HUES48 (cell line): ENCODE results near the gene SMYD4.

Source experiments
- H3K27ac ChIP-seq: one replicate; pipeline ENCODE4 v1.7.0; 2013; ENCODE audit warnings: low read depth, low read length, inconsistent platforms
- H3K27me3 ChIP-seq: 2 replicates; pipeline ENCODE4 v1.6.1; 2013; ENCODE audit warnings: mild to moderate bottlenecking, low read length; ENCODE audit not compliant: control insufficient read depth, insufficient read depth
- H3K36me3 ChIP-seq: 2 replicates; pipeline ENCODE4 v1.6.1; 2013; ENCODE audit warnings: low read length; ENCODE audit not compliant: control insufficient read depth, insufficient read depth
- H3K4me1 ChIP-seq: 2 replicates; pipeline ENCODE4 v1.6.1; 2013; ENCODE audit warnings: mild to moderate bottlenecking, low read length; ENCODE audit not compliant: control insufficient read depth, insufficient read depth
- H3K4me3 ChIP-seq: 2 replicates; pipeline ENCODE4 v1.5.1; 2013; ENCODE audit warnings: mild to moderate bottlenecking, low read depth, low read length
- H3K9ac ChIP-seq: 2 replicates; pipeline ENCODE4 v1.6.1; 2013; ENCODE audit warnings: mild to moderate bottlenecking, low read depth, low read length, moderate library complexity
- H3K9me3 ChIP-seq: 2 replicates; pipeline ENCODE4 v1.6.1; 2013; ENCODE audit warnings: low read length; ENCODE audit not compliant: control insufficient read depth, insufficient read depth

Gene SMYD4, protein sequence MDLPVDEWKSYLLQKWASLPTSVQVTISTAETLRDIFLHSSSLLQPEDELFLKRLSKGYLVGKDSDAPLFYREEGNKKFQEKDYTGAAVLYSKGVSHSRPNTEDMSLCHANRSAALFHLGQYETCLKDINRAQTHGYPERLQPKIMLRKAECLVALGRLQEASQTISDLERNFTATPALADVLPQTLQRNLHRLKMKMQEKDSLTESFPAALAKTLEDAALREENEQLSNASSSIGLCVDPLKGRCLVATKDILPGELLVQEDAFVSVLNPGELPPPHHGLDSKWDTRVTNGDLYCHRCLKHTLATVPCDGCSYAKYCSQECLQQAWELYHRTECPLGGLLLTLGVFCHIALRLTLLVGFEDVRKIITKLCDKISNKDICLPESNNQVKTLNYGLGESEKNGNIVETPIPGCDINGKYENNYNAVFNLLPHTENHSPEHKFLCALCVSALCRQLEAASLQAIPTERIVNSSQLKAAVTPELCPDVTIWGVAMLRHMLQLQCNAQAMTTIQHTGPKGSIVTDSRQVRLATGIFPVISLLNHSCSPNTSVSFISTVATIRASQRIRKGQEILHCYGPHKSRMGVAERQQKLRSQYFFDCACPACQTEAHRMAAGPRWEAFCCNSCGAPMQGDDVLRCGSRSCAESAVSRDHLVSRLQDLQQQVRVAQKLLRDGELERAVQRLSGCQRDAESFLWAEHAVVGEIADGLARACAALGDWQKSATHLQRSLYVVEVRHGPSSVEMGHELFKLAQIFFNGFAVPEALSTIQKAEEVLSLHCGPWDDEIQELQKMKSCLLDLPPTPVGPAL

DNA sequence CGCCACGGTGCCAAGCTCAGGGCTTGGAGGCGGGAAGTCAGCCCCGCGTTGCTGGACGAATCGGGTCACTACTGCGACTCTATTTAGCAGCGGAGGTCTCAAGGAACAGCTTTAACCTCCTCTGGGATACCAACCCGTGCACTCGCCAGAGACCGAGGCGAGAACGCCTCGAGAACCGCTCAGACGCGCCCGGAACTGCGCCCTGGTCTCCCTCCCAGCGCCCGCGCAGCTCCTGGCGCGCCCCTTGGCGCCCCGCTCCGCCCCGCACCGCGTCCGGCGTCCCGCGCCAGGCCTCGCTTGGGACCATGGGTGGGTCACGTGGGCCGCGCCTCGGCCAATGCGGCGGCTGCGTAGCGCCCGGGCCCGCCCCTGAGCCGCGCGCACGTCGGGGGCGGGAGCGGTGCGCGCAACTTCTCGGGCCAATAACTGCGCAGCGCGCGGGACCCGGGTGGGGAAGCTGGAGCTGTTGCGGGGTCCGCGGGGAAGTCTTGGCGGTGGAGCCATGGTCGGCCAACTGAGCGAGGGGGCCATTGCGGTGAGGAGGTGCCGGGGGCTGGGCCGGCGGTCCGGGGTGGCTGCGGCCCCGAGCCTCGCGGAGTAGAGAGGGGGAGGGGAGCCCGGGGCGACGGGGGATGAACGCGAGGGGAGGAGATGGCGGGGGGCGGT is at the start of gene SMYD4, which contains the start of gene RPA1:
TSS of gene SMYD4 (minus strand) at position 311 of the 666 bp plus-strand sequence. CDS start 1,908 bp downstream, outside the sequence.
TSS of gene RPA1 (plus strand) at position 414 of the 666 bp plus-strand sequence. CDS start at position 503, 89 bp downstream.
- Histone ChIP-seq H3K4me3 (peak within 1 kb of the TSS; percentile 96), H3K9me3 (no peaks in the 10 kb centered on the region), H3K9ac (peak within 1 kb of the TSS; percentile 80), H3K27ac (peak within 1 kb of the TSS; percentile 85), H3K27me3 (no peaks in the 10 kb centered on the region), H3K36me3 (peaks cover 49% of the 10 kb centered on the region), H3K4me1 (no peaks in the 10 kb centered on the region)

DNA sequence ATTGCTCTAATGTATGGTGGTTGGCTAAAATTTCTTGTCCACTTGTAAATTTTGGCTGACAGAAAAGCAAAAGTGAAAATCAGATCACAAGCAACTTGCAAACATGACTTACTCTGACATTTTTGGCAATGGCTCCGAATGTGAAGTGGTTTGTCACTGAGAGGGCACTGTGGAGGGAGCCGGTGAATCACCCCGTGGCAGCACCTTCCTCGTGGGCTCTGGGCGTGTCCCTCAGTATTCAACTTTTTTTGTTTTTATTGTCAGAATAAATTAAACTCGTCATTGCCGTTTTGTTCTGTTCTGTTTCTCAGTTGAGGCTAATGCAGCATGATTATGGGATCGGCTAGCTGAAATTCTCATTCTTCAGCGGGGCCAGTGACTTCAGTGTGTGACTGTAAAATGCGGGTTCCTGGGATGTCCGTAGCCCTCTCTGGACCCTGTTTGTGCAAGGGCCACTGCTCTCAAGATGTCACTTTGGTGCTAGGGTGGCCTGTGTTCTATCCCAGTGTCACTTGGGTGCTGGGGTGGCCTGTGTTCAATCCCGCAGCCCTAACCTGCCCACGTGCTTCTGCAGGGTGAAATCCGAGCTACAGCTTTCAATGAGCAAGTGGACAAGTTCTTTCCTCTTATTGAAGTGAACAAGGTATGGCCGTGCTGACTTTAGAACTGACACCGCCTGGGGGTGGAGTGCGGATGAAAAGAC is 48.9 kb upstream of the SMYD4 start:
- H3K9ac ChIP-seq, result no peak overlapping the region
- H3K27me3 ChIP-seq, result no peaks in the 10 kb centered on the region
- no peak overlapping the region for H3K4me3 ChIP-seq
- H3K27ac ChIP-seq, result no peak overlapping the region
- no peaks in the 10 kb centered on the region for H3K4me1 ChIP-seq
- no peaks in the 10 kb centered on the region for H3K9me3 ChIP-seq
- H3K36me3 ChIP-seq, result peaks cover 96% of the 10 kb centered on the region

DNA sequence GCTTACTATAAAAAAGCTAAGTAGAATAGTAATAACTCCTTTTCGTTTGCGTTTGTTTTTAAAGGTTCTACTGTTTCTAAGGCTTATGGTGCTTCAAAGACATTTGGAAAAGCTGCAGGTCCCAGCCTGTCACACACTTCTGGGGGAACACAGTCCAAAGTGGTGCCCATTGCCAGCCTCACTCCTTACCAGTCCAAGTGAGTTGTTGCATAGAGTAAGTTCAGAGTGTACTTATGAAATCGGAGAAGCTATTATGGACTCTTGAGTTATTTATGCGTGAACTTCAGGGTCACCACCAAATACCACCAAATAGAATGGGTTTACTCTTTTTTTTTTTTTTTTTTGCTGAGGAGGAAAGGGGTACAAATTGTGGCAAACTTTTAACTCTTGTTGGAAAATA is 45.9 kb upstream of the SMYD4 start:
- no peak overlapping the region for H3K9ac ChIP-seq
- no peaks in the 10 kb centered on the region for H3K9me3 ChIP-seq
- H3K27me3 ChIP-seq, result no peaks in the 10 kb centered on the region
- peaks cover 91% of the 10 kb centered on the region for H3K36me3 ChIP-seq
- no peak overlapping the region for H3K4me3 ChIP-seq
- no peak overlapping the region for H3K27ac ChIP-seq
- H3K4me1 ChIP-seq, result no peaks in the 10 kb centered on the region

DNA sequence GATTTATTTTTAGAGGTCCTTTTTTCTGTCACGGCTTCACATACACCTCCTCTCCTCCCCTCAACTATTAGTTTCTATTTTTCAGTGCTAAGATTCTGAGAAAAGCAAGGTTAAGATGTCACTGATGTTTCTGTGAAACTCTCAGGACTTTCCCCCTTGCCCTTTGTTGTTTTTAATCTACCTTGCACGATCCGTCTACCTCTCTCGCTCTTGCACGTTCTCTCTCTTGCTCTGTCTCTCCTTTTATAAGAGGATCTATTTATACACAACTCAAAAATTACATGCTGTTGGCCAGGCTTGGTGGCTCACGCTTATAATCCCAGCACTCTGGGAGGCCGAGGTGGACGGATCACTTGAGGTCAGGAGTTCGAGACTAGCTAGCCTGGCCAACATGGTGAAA is 43.7 kb upstream of the SMYD4 start:
- H3K27me3 ChIP-seq, result no peaks in the 10 kb centered on the region
- no peaks in the 10 kb centered on the region for H3K4me1 ChIP-seq
- no peak overlapping the region for H3K9ac ChIP-seq
- H3K27ac ChIP-seq, result no peak overlapping the region
- no peaks in the 10 kb centered on the region for H3K9me3 ChIP-seq
- H3K36me3 ChIP-seq, result peaks cover 81% of the 10 kb centered on the region
- no peak overlapping the region for H3K4me3 ChIP-seq

DNA sequence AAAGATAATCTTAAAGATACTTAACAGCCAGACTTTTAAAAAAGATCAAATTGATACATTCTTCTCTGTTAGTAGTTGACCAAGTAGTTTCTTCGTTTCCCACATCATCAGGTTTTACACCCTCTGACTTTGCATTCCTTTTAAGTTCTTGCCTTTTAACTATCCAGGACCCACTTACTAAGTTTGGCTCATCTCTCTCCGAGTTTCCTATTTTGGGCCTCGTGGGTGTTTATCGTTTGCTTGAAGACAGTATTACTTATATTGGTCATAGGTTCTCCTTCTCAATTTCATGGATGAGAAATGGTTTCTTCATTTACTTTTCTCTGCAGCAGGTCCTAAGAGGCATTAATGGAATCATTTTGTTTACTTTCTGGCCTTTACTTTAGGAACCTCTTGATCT is 43.3 kb upstream of the SMYD4 start:
- no peaks in the 10 kb centered on the region for H3K9me3 ChIP-seq
- no peak overlapping the region for H3K9ac ChIP-seq
- H3K4me3 ChIP-seq, result no peak overlapping the region
- H3K36me3 ChIP-seq, result peaks cover 77% of the 10 kb centered on the region
- no peaks in the 10 kb centered on the region for H3K27me3 ChIP-seq
- no peaks in the 10 kb centered on the region for H3K4me1 ChIP-seq
- H3K27ac ChIP-seq, result no peak overlapping the region

DNA sequence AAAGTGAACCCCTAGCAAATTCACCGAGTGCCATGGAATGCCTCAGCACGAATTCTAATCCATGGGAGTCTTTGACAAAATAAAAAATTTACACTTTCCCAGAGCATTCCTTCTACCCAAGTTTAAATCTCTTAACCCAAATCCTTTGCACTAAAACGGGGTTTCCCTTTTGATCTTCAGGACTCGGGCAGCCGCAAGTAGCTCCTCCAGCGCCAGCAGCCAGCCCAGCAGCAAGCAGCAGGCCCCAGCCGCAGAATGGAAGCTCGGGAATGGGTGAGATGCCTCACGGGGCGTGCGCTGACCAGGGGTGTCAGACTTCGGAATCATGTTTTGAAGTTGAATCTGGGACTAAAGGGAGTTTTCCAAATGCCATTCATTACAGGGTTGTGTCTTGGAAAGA is 42.6 kb upstream of the SMYD4 start:
- Histone ChIP-seq H3K4me1 (no peaks in the 10 kb centered on the region), H3K36me3 (peaks cover 74% of the 10 kb centered on the region), H3K27ac (no peak overlapping the region)

DNA sequence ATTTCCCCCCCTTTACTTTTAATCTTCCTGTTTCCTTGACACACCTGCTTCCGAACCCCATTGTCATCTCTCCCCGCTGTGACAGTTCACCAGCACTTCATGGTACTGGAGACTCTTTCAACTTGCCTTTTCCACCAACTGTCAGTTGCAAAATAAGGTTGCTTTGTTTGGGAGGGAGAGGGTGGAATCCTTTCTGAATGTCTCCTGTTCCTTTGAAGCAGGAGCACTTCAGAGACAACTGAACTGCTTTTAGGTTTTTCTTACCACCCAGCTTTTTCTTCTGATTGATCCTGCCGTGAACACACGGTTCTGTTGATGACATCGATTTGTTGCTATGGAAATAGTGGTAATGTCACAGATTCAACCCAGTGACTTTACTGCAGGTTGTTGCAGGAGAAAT is 42.1 kb upstream of the SMYD4 start:
- no peak overlapping the region for H3K9ac ChIP-seq
- H3K4me1 ChIP-seq, result no peaks in the 10 kb centered on the region
- H3K27me3 ChIP-seq, result no peaks in the 10 kb centered on the region
- peaks cover 69% of the 10 kb centered on the region for H3K36me3 ChIP-seq
- H3K4me3 ChIP-seq, result no peak overlapping the region
- no peaks in the 10 kb centered on the region for H3K9me3 ChIP-seq
- no peak overlapping the region for H3K27ac ChIP-seq

More for the DNA sequence above, 42.6 kb upstream of the SMYD4 start:
- H3K27me3 ChIP-seq, result no peaks in the 10 kb centered on the region
- H3K9me3 ChIP-seq, result no peaks in the 10 kb centered on the region
- no peak overlapping the region for H3K4me3 ChIP-seq
- no peak overlapping the region for H3K9ac ChIP-seq

DNA sequence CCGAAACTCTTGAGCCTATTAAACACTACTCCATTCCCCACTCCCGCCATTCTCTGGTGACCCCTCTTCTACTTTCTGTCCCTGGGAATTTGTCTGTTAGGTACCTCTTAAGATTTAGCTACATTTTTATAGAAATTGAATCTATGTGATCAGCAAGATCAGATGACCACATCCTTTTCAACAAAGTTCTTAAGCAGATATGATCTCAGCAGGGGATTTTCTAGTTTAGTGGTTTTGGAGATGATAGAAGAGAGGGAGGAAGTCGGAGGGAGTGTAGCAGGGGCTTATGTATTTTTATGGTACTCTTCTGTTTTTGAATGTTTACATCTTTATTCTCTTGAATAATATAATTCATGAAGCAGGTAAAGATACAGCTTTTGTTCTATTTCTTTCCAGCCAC is 40.9 kb upstream of the SMYD4 start:
- Histone ChIP-seq H3K27me3 (no peaks in the 10 kb centered on the region), H3K9ac (no peak overlapping the region), H3K4me3 (no peak overlapping the region), H3K36me3 (peaks cover 57% of the 10 kb centered on the region), H3K27ac (no peak overlapping the region), H3K4me1 (no peaks in the 10 kb centered on the region), H3K9me3 (no peaks in the 10 kb centered on the region)

DNA sequence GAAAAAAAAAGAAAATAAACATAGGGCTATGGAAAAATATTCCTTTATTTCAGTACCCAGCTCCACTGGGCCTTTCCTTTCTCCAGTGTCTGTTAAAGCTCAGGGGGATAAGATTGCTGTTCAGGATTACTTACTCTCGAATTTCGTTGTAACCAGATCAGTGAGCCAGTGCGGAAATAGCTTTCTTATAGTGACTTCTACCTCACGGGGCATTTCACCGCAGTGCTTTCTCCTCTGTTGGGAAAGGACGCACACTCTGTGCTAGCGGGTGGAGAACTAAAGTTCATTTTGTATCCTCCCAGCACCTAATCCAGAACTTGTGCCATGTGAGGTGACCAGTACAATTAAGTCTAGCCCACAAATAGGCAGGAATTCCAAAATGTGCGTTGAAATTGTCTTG is 38.4 kb upstream of the SMYD4 start:
- Histone ChIP-seq H3K4me3 (no peak overlapping the region), H3K36me3 (peaks cover 35% of the 10 kb centered on the region), H3K27me3 (no peaks in the 10 kb centered on the region), H3K27ac (no peak overlapping the region), H3K9ac (no peak overlapping the region), H3K9me3 (no peaks in the 10 kb centered on the region), H3K4me1 (no peaks in the 10 kb centered on the region)

DNA sequence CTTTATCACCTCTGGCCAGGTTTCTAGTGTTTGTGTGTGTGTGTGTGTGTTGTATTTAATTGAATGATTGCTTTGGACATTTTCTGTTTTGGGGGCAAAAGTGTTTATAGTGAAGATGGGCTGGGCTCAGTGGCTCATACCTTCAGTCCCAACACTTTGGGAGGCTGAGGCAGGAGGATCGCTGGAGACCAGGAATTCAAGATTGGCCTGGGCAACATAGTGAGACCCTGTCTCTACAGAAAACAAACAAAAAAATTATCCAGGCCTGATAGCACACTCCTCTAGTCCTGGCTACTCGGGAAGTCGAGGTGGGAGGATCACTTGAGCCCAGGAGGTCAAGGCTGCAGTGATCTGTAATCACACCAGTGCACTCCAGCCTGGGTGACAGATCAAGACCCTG is 37.6 kb upstream of the SMYD4 start:
- no peak overlapping the region for H3K27ac ChIP-seq
- H3K4me3 ChIP-seq, result no peak overlapping the region
- peaks cover 27% of the 10 kb centered on the region for H3K36me3 ChIP-seq
- H3K9me3 ChIP-seq, result no peaks in the 10 kb centered on the region
- no peaks in the 10 kb centered on the region for H3K27me3 ChIP-seq
- H3K9ac ChIP-seq, result no peak overlapping the region
- no peaks in the 10 kb centered on the region for H3K4me1 ChIP-seq
